GM21786 (cell line): ENCODE data around the gene MGAM2.
A peak's percentile ranks its signal among the peaks of the same experiment; 100 is the strongest.

Source experiments
- ATAC-seq: cut with Tn5 transposase; IDR thresholded peaks from one replicate; pipeline ENCODE4 v1.9.1; 2021; ENCODE audit not compliant: unreplicated experiment

Gene MGAM2

DNA sequence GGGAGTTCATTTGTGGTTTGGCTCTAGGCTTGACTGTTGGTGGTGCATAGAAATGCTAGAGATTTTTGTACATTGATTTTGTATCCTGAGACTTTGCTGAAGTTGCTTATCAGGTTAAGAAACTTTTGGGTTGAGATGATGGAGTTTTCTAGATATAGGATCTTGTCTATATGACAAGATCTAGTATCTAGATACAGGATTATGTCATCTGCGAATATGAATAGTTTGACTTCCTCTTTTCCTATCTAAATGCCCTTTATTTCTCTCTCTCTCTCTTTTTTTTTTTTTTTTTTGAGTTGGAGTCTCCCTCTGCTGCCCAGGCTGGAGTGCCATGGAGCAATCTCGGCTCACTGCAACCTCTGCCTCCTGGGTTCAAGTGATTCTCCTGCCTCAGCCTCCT, 62.9 kb downstream of the MGAM2 start:
- no peak for ATAC-seq

DNA sequence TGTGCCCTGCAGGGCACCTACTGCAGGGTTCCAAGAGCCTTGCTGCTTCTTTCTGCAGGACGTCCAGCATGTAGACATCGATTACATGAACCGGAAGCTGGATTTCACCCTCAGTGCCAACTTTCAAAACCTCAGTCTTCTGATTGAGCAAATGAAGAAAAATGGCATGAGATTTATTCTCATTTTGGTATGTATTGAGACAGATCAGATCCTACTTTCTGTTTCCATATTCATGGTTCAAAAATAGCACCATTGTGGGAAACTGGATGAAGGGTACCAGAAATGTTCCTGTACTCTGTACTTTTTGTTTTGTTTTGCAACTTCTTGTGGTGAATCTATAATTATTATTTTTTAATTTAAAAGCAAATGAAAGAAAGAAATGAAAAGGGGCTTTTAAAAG, 64.1 kb downstream of the MGAM2 start:
- ATAC-seq, result no peak

DNA sequence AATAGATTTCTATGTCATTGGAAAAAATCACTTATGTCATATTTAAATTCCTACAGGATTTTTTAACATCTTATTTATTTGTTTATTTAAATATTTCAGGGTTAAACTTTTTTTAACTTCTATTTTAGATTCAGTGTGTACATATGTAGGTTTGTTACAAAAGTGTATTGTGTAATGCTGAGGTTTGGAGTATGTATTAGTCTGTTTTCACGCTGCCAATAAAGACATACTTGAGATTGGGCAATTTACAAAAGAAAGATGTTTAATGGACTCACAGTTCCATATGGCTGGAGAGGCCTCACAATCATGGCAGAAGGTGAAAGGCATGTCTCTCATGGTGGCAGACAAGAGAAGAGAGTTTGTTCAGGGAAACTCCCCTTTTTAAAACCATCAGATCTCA, 65.4 kb downstream of the MGAM2 start:
- ATAC-seq, result no peak

DNA sequence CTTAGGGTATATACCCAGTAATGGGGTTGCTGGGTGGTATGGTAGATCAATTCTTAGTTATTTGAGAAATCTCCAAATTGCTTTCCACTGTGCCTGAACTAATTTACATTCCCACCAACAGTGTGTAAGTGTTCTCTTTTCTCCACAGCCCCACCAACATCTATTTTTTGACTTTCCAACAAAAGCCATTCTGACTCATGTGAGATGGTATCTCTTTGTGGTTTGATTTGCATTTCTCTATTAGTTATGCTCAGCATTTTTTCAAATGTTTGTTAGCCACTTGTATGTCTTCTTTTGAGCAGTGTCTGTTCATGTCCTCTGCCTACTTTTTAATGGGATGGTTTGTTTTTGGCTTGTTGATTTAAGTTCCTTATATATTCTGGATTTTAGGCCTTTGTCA, 66.4 kb downstream of the MGAM2 start:
- peak; percentile 46 for ATAC-seq

DNA sequence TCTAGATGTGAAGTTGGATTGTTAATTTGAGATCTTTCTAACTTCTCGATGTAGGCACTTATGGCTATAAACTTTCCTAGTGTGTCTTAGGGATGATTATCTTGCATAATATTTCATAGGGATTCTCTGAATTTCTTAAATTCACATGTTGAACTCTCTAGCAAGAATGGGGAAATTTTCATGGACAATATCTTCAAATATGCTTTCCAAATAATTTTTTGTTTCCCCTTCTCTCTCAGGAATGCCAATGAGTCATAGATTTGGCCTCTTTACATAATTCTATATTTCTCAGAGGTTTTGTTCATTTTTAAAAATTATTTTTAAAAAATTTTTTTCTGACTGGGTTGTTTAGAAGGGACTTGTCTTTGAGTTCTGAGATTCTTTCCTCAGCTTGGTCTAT, 68.9 kb downstream of the MGAM2 start:
- ATAC-seq, result no peak

DNA sequence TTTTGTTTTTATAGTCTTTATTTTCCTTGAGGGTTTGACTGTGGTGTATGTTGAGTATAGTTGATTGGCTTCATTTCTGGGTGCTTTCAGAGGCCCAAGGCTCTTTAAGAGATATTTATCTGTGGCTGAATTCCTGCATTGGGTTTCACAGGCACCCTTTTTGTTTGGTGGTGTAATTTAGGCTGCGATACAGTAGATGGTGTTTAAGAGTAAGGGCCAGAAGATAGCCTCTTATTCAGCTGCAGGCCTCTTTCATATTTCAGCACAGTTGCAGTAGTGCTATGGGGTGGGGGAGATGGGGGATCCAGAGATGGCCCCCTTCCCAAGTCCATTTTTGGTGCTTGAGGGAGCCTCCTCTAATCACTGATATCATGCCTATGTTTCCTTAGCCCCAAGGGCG, 69.7 kb downstream of the MGAM2 start:
- no peak for ATAC-seq

DNA sequence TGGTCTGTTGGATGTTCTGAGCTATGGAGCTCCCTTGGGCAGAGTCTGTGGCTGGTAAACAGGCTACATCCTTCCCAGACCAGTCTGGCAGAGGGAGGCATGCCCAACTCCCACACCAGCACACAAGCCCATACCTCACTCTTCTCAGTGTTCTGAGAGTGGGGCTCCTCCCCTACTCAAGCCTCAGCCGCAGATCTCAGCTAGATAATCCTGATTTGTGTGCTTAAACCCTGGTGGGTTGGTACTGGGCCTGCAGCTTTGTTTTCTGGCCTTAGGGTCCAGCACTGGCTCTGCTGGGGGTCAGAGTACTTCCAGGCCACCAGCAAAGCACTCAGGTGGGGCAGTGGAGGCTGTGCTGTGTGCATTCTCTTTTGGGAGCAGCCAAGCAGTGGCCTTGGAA, 70.4 kb downstream of the MGAM2 start:
- no peak for ATAC-seq

DNA sequence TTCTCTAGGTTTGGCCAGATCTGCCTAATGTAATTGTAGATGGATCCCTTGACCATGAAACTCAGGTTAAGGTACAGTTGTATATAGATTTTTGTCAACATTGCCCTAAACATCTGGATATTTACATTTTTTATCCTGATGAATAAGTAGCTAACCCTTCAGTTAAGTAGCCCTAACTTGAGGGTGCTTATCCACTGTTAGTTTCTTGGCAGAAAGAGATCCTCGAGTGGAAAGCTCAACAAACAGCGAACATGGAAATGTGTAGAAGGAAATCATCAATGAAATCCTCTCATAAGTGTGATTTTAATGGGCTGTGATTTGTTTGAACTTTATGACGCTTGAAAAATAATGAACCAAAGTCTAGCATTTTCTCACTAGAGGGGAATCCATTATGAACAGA, 73.6 kb downstream of the MGAM2 start:
- ATAC-seq, result no peak

DNA sequence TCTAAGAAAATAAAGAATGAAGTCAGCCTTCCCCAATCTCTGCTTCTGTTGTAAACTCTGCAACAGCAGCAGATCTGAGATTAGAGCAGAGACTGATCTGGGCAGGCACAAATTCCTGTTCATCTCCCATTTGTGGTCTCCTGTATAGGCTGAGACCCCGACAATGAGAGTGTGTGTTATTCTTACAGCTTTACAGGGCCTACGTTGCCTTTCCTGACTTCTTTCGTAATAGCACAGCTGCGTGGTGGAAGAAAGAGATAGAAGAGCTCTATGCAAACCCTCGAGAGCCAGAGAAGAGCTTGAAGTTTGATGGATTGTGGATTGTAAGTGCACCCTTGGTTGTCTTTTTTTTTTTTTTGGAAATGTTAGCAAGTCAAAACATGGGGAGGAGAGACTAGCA, 74.3 kb downstream of the MGAM2 start:
- ATAC-seq, result no peak

DNA sequence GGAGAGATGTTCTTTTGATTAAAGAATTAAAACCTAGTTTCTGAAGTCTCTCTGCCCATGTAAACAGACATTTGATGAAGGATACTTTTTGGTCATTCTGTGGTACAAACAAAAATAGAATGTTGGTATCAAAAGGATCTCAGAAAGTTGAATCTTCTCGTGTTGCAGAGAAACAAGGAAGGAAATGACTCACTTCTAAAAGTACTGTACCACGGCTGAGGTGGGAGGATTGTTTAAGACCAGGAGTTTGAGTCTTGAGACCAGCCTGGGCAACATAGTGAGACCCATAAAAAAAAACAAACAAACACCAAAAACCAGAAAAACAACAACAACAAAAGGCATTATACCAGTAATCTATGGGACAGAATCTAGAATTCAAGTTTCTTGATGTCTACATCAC, 76.6 kb downstream of the MGAM2 start:
- no peak for ATAC-seq

DNA sequence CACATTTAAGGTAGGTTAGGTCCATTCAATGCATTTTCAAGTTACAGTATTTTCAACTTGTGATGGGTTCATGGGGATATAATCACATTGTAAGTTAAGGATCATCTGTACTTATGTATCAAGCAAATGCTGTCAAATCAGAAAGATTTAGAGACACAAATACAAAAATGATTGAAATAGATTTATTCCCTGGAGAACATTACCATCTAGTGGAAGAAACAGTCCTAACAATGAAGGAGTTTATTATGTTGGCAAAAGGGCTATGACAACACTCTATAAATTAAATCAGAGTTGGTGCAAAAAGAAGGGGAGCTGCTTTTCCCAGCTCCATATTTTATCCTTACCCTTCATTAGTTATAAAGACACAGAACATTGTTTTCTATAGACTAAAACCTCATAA, 77.3 kb downstream of the MGAM2 start:
- no peak for ATAC-seq

DNA sequence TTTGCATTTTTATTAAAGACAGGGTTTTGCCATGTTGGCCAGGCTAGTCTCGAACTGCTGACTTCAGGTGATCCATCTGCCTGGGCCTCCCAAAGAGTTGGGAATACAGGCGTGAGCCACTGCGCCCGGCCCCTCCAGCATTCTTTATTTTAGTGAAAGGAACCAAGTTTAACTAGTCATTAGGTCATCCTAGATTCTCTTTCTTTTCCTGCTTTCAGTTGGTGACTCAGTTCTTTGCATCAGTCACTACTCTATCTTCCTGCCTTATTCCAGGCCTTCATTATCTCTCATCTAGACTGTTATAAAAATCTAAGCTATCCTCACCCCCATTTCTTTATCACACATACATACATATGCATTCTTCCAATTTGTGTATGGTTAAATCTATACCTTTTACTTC, 82.7 kb downstream of the MGAM2 start:
- ATAC-seq, result no peak

DNA sequence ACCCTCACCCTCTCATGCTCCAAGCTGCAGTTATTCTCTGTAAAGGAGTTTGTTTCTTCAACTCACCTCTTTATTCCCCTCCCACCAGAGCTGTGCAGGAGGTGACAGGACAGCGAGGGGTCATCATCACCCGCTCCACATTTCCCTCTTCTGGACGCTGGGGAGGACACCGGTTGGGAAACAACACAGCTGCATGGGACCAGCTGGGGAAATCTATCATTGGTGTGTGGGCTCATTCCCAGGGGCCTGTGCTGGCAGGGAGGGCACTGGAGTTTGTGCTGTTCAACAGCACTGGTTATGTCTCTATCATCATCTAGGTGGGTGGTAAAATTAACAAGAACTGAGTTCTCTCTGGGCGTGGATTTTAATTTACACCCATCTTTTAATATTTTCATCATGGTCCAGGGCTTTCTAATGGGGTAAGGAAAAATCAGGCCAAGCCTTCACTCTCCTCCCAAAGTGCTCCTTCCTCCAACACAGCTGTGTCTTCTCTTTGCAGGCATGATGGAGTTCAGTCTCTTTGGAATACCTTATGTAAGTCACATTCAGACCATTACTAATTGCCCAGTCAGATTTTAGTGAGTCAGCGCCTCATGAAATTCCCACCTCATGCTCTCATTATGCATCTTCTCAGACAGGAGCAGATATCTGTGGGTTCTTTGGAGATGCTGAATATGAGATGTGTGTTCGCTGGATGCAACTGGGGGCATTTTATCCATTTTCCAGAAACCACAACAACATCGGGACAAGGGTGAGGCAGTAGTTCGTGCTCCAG, 84.7 kb downstream of the MGAM2 start:
- no peak for ATAC-seq

DNA sequence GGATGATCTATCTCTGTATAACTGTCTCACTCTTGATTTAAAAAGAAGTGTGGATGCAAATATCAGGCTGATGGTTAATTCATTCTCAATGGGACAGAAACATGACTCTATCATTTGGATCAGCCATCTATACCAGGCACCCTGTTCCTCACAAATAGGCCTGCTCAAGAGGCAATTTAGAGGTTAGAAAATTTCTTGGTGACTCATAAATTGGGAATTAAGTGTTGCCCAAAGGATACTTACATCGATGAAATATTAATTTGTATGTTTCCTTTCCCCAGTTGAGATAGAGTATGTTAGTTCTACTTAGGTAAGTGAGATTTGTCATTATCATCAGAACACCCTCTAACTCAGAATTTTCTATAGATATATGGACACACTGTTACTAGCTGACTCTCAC, 88.7 kb downstream of the MGAM2 start:
- ATAC-seq, result no peak

DNA sequence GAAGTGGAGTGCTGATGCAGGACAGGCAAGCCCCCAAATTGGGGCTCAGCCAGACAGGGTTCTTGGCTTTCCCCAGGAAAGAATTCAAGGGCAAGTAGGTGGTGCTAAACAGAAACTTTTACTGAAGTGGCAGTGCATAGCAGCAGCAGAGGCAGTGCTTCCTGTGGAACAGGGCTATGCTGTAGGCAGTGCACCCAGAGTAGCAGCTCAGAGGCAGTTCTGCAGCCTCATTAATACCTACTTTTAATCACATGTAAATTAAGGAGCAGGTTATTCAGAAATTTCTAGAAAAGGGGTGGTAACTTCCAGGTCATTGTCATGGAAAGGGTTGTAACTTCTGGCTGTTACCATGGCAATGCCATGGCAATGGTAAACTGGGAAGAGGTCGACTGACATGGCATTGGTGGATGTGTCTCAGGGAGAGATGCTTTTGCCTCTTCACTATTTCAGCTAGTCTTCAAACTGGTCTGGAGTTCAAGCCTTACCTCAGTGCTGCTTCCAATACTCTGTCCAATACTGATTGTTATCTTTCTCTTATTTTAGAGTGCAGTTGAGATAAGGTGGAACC, 117.1 kb downstream of the MGAM2 start:
- ATAC-seq, result no peak

DNA sequence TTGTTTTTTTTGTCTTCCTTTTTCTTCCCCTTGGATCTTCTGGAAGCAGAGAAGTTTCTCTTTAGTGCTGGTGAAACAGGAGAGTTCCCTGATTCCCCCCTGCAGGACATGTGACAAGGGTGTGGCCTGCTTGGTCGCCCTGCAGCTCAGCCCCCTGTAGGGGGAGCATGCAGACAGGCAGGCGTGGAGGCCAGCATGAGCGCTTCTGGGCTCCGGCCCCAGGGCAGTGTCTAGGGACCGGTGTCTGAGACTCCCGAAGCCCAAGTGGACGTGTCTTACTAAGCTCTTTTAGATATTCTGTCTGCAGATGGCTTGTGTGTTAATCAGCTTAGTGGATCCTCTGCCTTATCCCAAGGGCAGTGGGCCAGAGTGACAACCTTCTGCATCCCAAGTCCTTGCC, 120.2 kb downstream of the MGAM2 start:
- no peak for ATAC-seq

DNA sequence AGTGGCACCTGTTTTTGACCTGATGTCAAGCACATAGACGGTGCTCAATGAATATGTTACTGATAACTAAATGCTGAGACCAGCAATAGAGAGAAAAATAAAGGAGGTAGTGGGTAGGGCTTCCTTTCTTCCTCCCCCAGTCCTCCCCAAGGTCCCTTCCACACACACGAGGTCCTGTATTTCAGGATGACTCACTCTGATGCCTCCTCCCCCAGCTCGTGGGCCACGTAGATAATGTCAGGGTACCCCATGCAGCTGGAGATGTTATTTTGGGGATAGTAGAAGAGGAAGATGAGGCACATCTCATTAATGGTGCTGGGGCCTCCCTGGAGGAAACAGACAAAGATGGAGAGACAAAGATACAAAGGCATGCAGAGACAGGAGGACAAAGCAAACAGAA, 129.0 kb downstream of the MGAM2 start:
- ATAC-seq, result no peak

DNA sequence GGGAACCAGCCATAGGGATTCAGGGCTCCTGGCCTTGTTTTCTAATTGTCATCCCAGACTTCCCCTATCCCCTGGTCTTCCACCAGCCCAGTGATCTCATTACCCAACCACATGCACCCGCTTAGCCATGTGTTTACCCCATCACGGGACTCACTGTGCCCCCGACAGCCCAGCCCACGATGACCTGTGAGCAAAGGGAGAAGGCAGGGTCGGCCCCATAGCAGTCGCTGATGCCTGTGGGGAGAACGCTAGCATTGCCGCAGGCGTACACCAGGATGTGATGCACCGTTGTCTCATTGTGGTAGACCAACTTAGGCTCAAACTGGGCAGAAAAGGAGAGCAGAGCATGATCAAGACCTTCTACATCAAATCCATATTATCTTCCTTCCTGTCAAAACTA, 132.3 kb downstream of the MGAM2 start:
- ATAC-seq, result no peak

DNA sequence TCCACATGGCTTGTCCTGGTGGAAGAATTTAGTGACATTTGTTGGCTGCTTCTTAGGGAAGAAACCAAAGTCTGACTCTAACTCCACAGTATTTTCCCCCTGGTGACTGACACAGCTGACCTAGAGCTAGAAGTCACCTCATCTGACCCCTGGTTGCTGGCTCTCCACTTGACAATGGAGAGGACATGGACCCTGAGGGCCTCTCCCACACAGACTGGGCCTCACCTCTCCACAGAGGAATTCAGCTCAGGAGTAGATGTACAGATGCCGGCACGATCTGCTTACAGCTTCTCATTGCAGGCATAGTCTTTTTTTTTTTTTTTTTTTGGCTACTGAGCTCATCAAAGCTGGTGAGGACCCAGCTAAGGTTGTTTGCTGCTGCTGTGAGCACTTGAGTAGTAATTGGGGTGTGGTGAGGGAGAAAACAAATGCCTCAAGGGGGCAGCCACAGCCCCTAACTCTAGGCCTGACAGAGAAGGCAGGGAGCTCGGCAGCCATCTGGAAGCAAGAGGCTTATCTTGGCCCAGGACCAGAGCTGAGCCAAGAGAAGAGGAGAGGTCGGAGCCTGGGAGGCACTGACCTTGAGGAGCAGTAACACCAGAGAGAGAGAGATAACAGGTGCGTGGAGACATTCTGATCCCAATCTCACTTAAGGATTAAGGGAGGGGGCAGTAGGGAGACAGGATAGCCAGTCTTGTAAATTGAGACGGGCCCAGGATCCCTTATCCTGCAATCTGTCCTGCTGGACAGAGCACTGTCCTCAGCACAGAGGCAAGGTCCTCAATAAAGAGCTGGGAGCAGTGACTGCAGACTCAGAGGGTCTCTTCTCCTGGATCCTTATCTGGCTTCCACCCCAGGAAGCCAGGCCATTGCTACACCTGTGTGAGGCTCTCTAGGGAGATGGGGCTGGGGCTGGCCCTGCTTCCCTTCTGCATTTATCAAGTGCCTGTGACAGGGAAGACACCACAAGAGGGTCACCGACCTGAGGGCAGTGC, 136.9 kb downstream of the MGAM2 start:
- ATAC-seq, result no peak

DNA sequence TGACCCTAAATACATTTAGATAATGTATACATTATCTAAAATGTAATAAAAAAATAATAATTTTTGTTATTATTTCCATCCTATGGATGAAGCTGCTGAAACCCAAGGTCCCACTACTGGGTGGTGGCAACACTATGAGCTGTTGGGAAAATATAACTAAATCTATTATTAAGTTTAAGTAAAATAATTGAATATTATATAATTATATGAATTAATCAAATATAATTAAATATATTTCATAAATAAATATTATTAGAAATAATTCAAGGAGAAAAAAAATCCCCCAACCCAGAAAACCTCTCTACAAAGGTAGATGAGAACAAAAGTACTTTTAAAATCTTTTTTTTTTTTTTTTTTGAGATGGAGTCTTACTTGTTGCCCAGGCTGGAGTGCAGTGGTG, 138.4 kb downstream of the MGAM2 start:
- no peak for ATAC-seq

DNA sequence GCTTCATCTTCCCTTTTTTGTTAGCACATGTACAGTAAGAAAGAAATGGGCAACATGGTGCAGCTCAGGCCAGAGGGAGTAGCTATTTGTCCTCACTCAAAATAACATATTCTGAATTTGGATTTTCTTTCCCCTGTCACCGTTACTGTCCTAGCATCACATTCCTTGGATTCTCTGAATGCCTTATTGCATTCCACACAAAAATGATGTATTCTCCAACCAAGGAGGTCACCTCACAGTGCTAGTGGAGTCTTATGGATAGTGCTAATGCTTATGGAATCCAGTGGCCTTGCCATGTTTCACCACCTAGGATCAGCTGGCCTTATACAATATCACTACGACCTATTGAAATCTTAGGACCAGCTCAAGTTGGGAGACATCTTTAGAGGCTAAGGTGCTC, 139.2 kb downstream of the MGAM2 start:
- ATAC-seq, result no peak

DNA sequence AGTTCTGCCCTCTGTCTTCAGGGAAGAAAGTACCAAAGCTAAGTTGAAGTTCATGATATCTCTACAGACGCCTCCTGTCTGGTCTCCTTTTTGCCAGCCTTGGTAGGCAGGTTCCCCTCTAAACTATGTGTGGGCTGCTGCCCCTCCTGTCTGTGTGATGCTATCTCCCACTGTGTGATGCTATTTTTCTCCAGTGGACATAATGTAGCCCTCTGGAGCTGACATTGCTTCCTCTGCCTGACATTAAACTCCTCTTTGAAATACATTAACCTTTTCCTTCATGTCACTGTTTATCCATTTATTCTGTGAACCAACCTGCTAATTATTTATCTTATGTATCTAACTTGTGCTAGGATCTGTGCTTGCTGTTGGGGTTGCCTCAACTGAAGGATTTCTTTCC, 146.4 kb downstream of the MGAM2 start, which contains the start of gene PRSS58:
TSS of gene PRSS58 (minus strand) at position 101 of the 400 bp plus-strand sequence. CDS start 351 bp downstream, outside the sequence.
- no peak for ATAC-seq
